ENCODE results near the gene C18orf63.
"Not testable (repeated sequence)": the region's sequence is repeated elsewhere in the genome, so short reads cannot be mapped to it uniquely, and the experiment has no call there.

C18orf63 gene

GRCh38 chr18:74326791-74327190, 11.2 kb downstream of the C18orf63 start:
- DNase-seq (ENCODE audit: low spot score): not testable (repeated sequence)

GRCh38 chr18:74328206-74328605, 12.6 kb downstream of the C18orf63 start:
- no peak for DNase-seq (ENCODE audit: low spot score)

GRCh38 chr18:74329688-74330205, 14.1 kb downstream of the C18orf63 start:
- DNase-seq (ENCODE audit: low spot score): no peak

- DNase-seq (ENCODE audit: low spot score): no peak
Observed at GRCh38 chr18:74331404-74331803, 15.8 kb downstream of the C18orf63 start.

- DNase-seq (ENCODE audit: low spot score): no peak
Observed at GRCh38 chr18:74333091-74333490, 17.5 kb downstream of the C18orf63 start.

GRCh38 chr18:74334242-74334893, 18.7 kb downstream of the C18orf63 start:
- no peak for DNase-seq (ENCODE audit: low spot score)

- no peak for DNase-seq (ENCODE audit: low spot score)
Observed at GRCh38 chr18:74336656-74337055, 21.0 kb downstream of the C18orf63 start.

- DNase-seq (ENCODE audit: low spot score): no peak
Observed at GRCh38 chr18:74337155-74337911, 21.7 kb downstream of the C18orf63 start.

- DNase-seq (ENCODE audit: low spot score): no peak
Observed at GRCh38 chr18:74337912-74338309, 22.3 kb downstream of the C18orf63 start.

- peak; percentile 9 for DNase-seq (ENCODE audit: low spot score)
Observed at GRCh38 chr18:74342416-74343043, 26.9 kb downstream of the C18orf63 start.

- DNase-seq (ENCODE audit: low spot score): no peak
Observed at GRCh38 chr18:74346206-74346605, 30.6 kb downstream of the C18orf63 start.

GRCh38 chr18:74348581-74348980, 32.9 kb downstream of the C18orf63 start:
- DNase-seq (ENCODE audit: low spot score): no peak

- no peak for DNase-seq (ENCODE audit: low spot score)
Observed at GRCh38 chr18:74351354-74351753, 35.7 kb downstream of the C18orf63 start.

GRCh38 chr18:74353169-74353775, 37.6 kb downstream of the C18orf63 start:
- DNase-seq (ENCODE audit: low spot score): peak; percentile 53

GRCh38 chr18:74356959-74357358, 41.3 kb downstream of the C18orf63 start:
- DNase-seq (ENCODE audit: low spot score): no peak

GRCh38 chr18:74360852-74361655, 45.4 kb downstream of the C18orf63 start:
- no peak for DNase-seq (ENCODE audit: low spot score)

- no peak for DNase-seq (ENCODE audit: low spot score)
Observed at GRCh38 chr18:74367905-74368304, 52.3 kb downstream of the C18orf63 start.

- DNase-seq (ENCODE audit: low spot score): no peak
Observed at GRCh38 chr18:74368901-74369705, 53.5 kb downstream of the C18orf63 start.

- no peak for DNase-seq (ENCODE audit: low spot score)
Observed at GRCh38 chr18:74370115-74370514, 54.5 kb downstream of the C18orf63 start.

GRCh38 chr18:74373428-74373827, 57.8 kb downstream of the C18orf63 start:
- no peak for DNase-seq (ENCODE audit: low spot score)

- no peak for DNase-seq (ENCODE audit: low spot score)
Observed at GRCh38 chr18:74375999-74376398, 60.4 kb downstream of the C18orf63 start.

Data from iPS-NIHi11 (cell line).